Caco-2 (cell line): ENCODE results near the gene SETX. TPM values are rescaled to one million over a fixed set of nuclear protein-coding genes. Genes with fewer than 3 reads are reported as not detected.

Experiments
- BruUV-seq: library from RNA; stranded (reverse); fragments of 400-500 nt; replicated peaks from 2 replicates; lab custom pipeline; 2021; lab: Mats Ljungman, UMichigan
- CTCF ChIA-PET: fragments of 300-600 bp; sonication (Branson Sonifier 250); formaldehyde crosslinking; loops from one replicate; lab custom pipeline; 2022; ENCODE audit warnings: antibody characterized with exemption; lab: Charles Lee
- POLR2A ChIA-PET: fragments of 300-600 bp; sonication (Branson Sonifier 250); formaldehyde crosslinking; loops from one replicate; lab custom pipeline; 2022; ENCODE audit warnings: antibody characterized with exemption; lab: Charles Lee
- DNase-seq, 2 experiments: peaks; one replicate each; pipeline versions ENCODE4 v3.0.0 to v3.0.0-alpha.2; 2020 to 2022
- H3K27me3 ChIP-seq: replicated peaks from 2 replicates; pipeline ENCODE4 v1.6.0; 2011; ENCODE audit warnings: low read length; ENCODE audit not compliant: control insufficient read depth, insufficient read depth
- H3K36me3 ChIP-seq: 2 replicates; pipeline ENCODE4 v1.5.1; 2011; ENCODE audit warnings: low read length; ENCODE audit not compliant: control insufficient read depth, insufficient read depth
- H3K4me1 ChIP-seq: fragments of 250-450 bp; sonication (Bioruptor Pico); 2 replicates; pipeline ENCODE4 v1.5.1; 2020; ENCODE audit warnings: mild to moderate bottlenecking
- H3K4me3 ChIP-seq: 2 replicates; pipeline ENCODE4 v1.5.1; 2011; ENCODE audit warnings: low read depth, mild to moderate bottlenecking, control low read depth, low read length
- H3K9me3 ChIP-seq: fragments of 250-450 bp; sonication (Bioruptor Pico); 2 replicates; pipeline ENCODE4 v1.5.1; 2020; ENCODE audit warnings: mild to moderate bottlenecking, moderate library complexity
- H3K27ac Mint-ChIP-seq: one replicate; pipeline ENCODE4 v1.8.0; 2022; ENCODE audit warnings: mixed read lengths; ENCODE audit not compliant: unreplicated experiment
- H3K27me3 Mint-ChIP-seq: one replicate; pipeline ENCODE4 v1.8.0; 2022; ENCODE audit warnings: mixed read lengths; ENCODE audit not compliant: insufficient read depth, unreplicated experiment
- H3K36me3 Mint-ChIP-seq: one replicate; pipeline ENCODE4 v1.8.0; 2022; ENCODE audit warnings: mild to moderate bottlenecking, mixed read lengths; ENCODE audit not compliant: insufficient read depth, unreplicated experiment
- H3K4me1 Mint-ChIP-seq: one replicate; pipeline ENCODE4 v1.8.0; 2022; ENCODE audit warnings: low read depth, mixed read lengths; ENCODE audit not compliant: unreplicated experiment
- H3K4me3 Mint-ChIP-seq: one replicate; pipeline ENCODE4 v1.8.0; 2022; ENCODE audit warnings: mild to moderate bottlenecking, moderate library complexity, mixed read lengths; ENCODE audit not compliant: unreplicated experiment
- H3K9me3 Mint-ChIP-seq: one replicate; pipeline ENCODE4 v1.8.0; 2022; ENCODE audit warnings: mixed read lengths; ENCODE audit not compliant: unreplicated experiment
- intact Hi-C: fragments of 100-400 bp; cut with micrococcal nuclease; formaldehyde crosslinking; loops from one replicate; pipeline ENCODE4 v1.10.0; 2022; ENCODE audit not compliant: unreplicated experiment
- total RNA-seq: library from RNA; stranded (reverse); gene quantifications from 2 replicates; pipeline ENCODE4 v1.2.3, GENCODE V29; 2022
- TF ChIP-seq, protein P1 (sequence below), 2 experiments: fragments of 200-600 bp in 1 of 2; IDR thresholded peaks; 1 replicate in 1 of 2; 2 replicates in 1 of 2; pipeline versions ENCODE4 v1.5.1 to v1.8.0; 2011 to 2022; ENCODE audit warnings: antibody characterized with exemption in 1 of 2, control low read depth in 1 of 2, inconsistent platforms in 1 of 2, low read depth in 1 of 2, low read length in 1 of 2, mild to moderate bottlenecking in 1 of 2, moderate library complexity in 1 of 2; ENCODE audit not compliant: insufficient read depth in 1 of 2, severe bottlenecking in 1 of 2, unreplicated experiment in 1 of 2

The SETX gene
- total RNA-seq, 1 experiment from 2014 or later: 31.1 TPM

- H3K27me3 ChIP-seq: no peaks in the 10 kb centered on the region
- no peak overlapping the region for H3K4me3 ChIP-seq
- DNase-seq: no peak
- H3K4me3 Mint-ChIP-seq: no peak overlapping the region
- no peak overlapping the region for H3K27ac Mint-ChIP-seq
- ChIA-PET POLR2A (no interaction called here), CTCF (no interaction called here)
- H3K9me3 ChIP-seq: no peaks in the 10 kb centered on the region
- no peaks in the 10 kb centered on the region for H3K4me1 Mint-ChIP-seq
- BruUV-seq: no TSS peak
- no peaks in the 10 kb centered on the region for H3K36me3 ChIP-seq
- no peaks in the 10 kb centered on the region for H3K9me3 Mint-ChIP-seq
- H3K36me3 Mint-ChIP-seq: no peaks in the 10 kb centered on the region
- H3K27me3 Mint-ChIP-seq: no peaks in the 10 kb centered on the region
- intact Hi-C loops: no loop called here
- no peaks in the 10 kb centered on the region for H3K4me1 ChIP-seq
- TF ChIP-seq, protein P1, sequence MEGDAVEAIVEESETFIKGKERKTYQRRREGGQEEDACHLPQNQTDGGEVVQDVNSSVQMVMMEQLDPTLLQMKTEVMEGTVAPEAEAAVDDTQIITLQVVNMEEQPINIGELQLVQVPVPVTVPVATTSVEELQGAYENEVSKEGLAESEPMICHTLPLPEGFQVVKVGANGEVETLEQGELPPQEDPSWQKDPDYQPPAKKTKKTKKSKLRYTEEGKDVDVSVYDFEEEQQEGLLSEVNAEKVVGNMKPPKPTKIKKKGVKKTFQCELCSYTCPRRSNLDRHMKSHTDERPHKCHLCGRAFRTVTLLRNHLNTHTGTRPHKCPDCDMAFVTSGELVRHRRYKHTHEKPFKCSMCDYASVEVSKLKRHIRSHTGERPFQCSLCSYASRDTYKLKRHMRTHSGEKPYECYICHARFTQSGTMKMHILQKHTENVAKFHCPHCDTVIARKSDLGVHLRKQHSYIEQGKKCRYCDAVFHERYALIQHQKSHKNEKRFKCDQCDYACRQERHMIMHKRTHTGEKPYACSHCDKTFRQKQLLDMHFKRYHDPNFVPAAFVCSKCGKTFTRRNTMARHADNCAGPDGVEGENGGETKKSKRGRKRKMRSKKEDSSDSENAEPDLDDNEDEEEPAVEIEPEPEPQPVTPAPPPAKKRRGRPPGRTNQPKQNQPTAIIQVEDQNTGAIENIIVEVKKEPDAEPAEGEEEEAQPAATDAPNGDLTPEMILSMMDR (IDR thresholded peaks at IDR 0.05; ENCODE audit: insufficient read depth in 1 of 2, low read depth in 1 of 2, low read length in 1 of 2, severe bottlenecking in 1 of 2, unreplicated experiment in 1 of 2): no peak
Observed at GRCh38 chr9:132366481-132366880, 11.7 kb upstream of the SETX start.

GRCh38 chr9:132365986-132366385 lies 11.2 kb upstream of the SETX start:
- Mint-ChIP-seq H3K27me3 (no peaks in the 10 kb centered on the region), H3K27ac (no peak overlapping the region), H3K36me3 (no peaks in the 10 kb centered on the region), H3K4me1 (no peaks in the 10 kb centered on the region), H3K9me3 (no peaks in the 10 kb centered on the region), H3K4me3 (no peak overlapping the region)
- Histone ChIP-seq H3K36me3 (no peaks in the 10 kb centered on the region), H3K4me3 (no peak overlapping the region), H3K4me1 (no peaks in the 10 kb centered on the region), H3K27me3 (no peaks in the 10 kb centered on the region), H3K9me3 (no peaks in the 10 kb centered on the region)
- TF ChIP-seq, protein P1 (IDR thresholded peaks at IDR 0.05; ENCODE audit: insufficient read depth in 1 of 2, low read depth in 1 of 2, low read length in 1 of 2, severe bottlenecking in 1 of 2, unreplicated experiment in 1 of 2): no peak
- ChIA-PET CTCF (no interaction called here), POLR2A (no interaction called here)
- intact Hi-C loops: no loop called here
- DNase-seq: no peak
- BruUV-seq: no TSS peak

- Mint-ChIP-seq H3K27me3 (no peaks in the 10 kb centered on the region), H3K27ac (no peak overlapping the region), H3K4me3 (no peak overlapping the region), H3K9me3 (no peaks in the 10 kb centered on the region), H3K36me3 (no peaks in the 10 kb centered on the region), H3K4me1 (no peaks in the 10 kb centered on the region)
- no peak for DNase-seq
- TF ChIP-seq, protein P1 (IDR thresholded peaks at IDR 0.05; ENCODE audit: insufficient read depth in 1 of 2, low read depth in 1 of 2, low read length in 1 of 2, severe bottlenecking in 1 of 2, unreplicated experiment in 1 of 2): no peak
- Histone ChIP-seq H3K4me1 (no peaks in the 10 kb centered on the region), H3K9me3 (no peaks in the 10 kb centered on the region), H3K4me3 (no peak overlapping the region), H3K27me3 (no peaks in the 10 kb centered on the region), H3K36me3 (no peaks in the 10 kb centered on the region)
- intact Hi-C loops: no loop called here
- no TSS peak for BruUV-seq
- ChIA-PET CTCF (no interaction called here), POLR2A (no interaction called here)
Observed at GRCh38 chr9:132364068-132364467, 9.3 kb upstream of the SETX start.
